Motor neuron (in vitro differentiated cells): ENCODE data around the gene CDX1. TPM values are rescaled to one million over a fixed set of nuclear protein-coding genes. Genes with fewer than 3 reads are reported as not detected.

Source experiments
- ATAC-seq, 8 experiments: fragments of 200-7000 bp; cut with Tn5 transposase; replicated peaks in 6 of 8; 2 replicates each; pipeline ENCODE4 v1.8.0; 2021; ENCODE audit warnings: mild to moderate bottlenecking in 8 of 8, moderate library complexity in 8 of 8
- H3K27ac ChIP-seq, 2 donors: fragments of 250-450 bp; sonication (Bioruptor Pico); 2 replicates each; pipeline ENCODE4 v1.9.0; 2021; ENCODE audit warnings: antibody characterized with exemption in 2 of 2, mild to moderate bottlenecking in 2 of 2, moderate library complexity in 1 of 2
- H3K4me1 ChIP-seq, 2 donors: fragments of 250-450 bp; sonication (Bioruptor Pico); replicated peaks in 1 of 2; 2 replicates each; pipeline ENCODE4 v1.6.1; 2021; ENCODE audit warnings: antibody characterized with exemption in 2 of 2, mild to moderate bottlenecking in 2 of 2, moderate library complexity in 1 of 2
- H3K4me3 ChIP-seq, 5 donors: fragments of 250-450 bp; sonication (Bioruptor Pico); 2 replicates each; pipeline ENCODE4 v1.9.0; 2021; ENCODE audit warnings: antibody characterized with exemption in 5 of 5, mild to moderate bottlenecking in 5 of 5, moderate library complexity in 4 of 5
- WGBS, 10 experiments: fragments of 450-650 bp; shearing (Covaris generic); methylation state at CpG; one replicate each; pipeline ENCODE4 v1.0.0; 2022; 5-methylcytosine and 5-hydroxymethylcytosine counted together
- in situ Hi-C, 9 experiments: fragments of 400-800 bp; cut with MboI; loops; one replicate each; pipeline ENCODE4 v1.15.0; 2021; ENCODE audit warnings: low sequenced_read_pairs in 9 of 9, low pct_unique_long_range_greater_than_20kb in 2 of 9; ENCODE audit not compliant: unreplicated experiment in 9 of 9
- total RNA-seq, 8 experiments: library from RNA; unstranded; fragments of 300-600 nt; gene quantifications; 2 replicates each; pipeline versions ENCODE4 v1.2.3 to v1.2.4, GENCODE V29; 2022

CDX1 gene
- total RNA-seq, 8 experiments from 2014 or later: 0.05 to 0.84 (median 0.36) TPM; not detected in 2

DNA sequence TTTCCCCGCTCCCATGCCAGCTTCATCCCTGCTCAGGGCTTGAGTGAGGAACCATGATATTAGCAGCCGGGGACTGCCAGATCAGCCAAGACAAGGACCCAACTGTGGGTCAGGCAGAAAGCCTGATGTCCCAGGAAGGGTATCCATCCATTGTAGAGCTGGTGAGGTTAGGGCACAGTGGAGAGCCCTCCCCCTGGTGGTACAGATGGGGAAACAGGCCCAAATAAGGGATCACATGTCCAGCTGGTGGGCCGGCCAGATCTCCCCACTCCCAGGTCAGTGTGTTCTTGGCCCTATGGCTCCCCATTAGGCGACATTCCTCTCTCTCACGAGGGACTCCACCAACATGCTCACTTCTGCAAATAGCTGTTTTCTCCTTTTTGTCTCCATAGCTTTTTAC lies 9.0 kb downstream of the CDX1 start:
- H3K4me3 ChIP-seq: no peak overlapping the region
- peak in 3 of 8 experiments; percentile 37 to 94 (median 47) for ATAC-seq
- H3K27ac ChIP-seq: no peak overlapping the region
- in situ Hi-C loops: no loop called here
- WGBS, 10 experiments: 17 to 100% (median 60%) methylated on average over 1 to 3 of the region's 5 CpGs; no CpG with 5 or more reads in 2 of the 10 experiments
- no peaks in the 10 kb centered on the region for H3K4me1 ChIP-seq

DNA sequence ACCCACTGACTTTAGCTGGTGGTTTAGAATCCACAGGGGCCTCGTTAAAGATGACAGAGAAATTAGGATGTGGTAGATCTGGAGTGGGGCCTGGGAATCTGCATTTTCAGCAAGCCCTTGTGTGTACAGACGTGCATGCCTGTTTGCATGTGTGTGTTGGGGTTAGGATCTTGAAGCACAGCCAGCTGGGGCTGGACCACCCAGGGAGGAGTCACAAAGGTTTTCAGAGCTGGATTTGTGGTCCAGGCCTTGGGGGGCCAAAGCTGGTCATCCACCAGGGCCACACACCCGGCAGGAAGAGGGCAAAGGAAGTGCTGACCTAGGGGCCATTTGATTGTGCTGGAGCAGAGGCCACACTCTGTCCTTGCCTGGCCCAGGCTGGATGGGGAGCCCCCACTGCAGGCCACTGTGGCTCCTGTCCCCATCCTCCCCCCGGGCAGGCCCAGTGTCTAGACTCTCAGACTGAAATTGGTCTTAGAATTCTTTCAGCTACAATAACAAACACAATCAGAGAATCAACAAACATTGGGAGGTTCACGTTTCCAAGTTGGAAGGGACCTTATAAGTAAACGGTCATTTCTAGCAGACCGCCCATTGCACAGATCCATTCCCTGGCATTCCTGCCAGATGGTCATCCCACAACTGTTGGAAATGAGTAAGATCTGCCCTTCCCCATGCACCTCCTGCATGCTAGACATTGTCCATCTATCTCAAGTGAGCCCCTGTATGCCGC lies 10.3 kb downstream of the CDX1 start:
- WGBS, 10 experiments: 7 to 100% (median 67%) methylated on average over 1 to 3 of the region's 8 CpGs; no CpG with 5 or more reads in 4 of the 10 experiments

DNA sequence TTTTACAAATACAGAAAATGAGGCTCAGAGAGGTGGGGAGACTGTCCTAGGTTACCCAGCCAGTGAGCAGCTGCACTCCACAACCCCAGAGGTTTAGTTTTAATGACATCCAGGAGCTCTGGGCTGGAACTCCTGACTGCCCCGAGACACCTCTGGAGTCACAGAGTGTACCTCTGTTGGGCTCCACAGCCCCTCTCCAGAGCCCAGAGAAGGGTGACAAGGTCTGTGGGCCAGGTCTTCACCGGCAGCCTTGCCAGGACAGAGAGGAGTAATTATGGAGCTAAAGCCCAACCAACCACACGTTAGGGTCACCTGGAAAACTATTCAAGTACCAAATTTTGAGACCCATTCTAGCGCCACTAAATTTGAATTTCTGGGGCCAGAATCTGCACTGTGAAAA lies 11.1 kb downstream of the CDX1 start:
- ATAC-seq: no peak
- WGBS, 10 experiments: 55 to 100% (median 92%) methylated on average over 1 to 2 of the region's 4 CpGs; no CpG with 5 or more reads in 5 of the 10 experiments
- in situ Hi-C loops: no loop called here
- no peaks in the 10 kb centered on the region for H3K4me1 ChIP-seq
- H3K27ac ChIP-seq: no peak overlapping the region
- no peak overlapping the region for H3K4me3 ChIP-seq

More for the DNA sequence above, 10.3 kb downstream of the CDX1 start:
- Histone ChIP-seq H3K27ac (no peak overlapping the region), H3K4me1 (no peaks in the 10 kb centered on the region), H3K4me3 (no peak overlapping the region)
- in situ Hi-C loops: no loop called here
- no peak for ATAC-seq

DNA sequence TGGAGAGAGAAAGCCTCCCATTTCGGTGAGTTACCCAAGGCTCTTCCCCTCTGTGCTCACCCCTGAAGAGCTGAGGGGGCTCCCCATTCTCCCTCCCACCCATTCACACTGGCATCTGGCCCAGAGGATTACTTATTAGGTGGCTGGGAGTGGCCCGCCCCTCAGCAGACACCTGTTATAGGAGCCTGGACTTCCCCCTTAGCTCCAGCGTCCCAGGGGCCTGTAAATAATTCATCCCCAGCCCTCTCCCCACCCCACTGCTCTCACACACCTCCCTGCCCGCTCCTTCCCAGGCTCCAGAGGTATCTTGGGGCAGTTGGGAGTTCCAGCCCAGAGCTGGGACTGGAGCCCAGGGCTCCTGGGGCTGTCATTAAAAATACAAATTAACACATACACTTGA lies 11.7 kb downstream of the CDX1 start:
- ATAC-seq: no peak
- no peak overlapping the region for H3K27ac ChIP-seq
- H3K4me3 ChIP-seq: no peak overlapping the region
- 0 to 40% methylated on average over 1 of the region's 4 CpGs; no CpG with 5 or more reads in 8 of the 10 experiments for WGBS, 10 experiments
- no peaks in the 10 kb centered on the region for H3K4me1 ChIP-seq
- in situ Hi-C loops: no loop called here

DNA sequence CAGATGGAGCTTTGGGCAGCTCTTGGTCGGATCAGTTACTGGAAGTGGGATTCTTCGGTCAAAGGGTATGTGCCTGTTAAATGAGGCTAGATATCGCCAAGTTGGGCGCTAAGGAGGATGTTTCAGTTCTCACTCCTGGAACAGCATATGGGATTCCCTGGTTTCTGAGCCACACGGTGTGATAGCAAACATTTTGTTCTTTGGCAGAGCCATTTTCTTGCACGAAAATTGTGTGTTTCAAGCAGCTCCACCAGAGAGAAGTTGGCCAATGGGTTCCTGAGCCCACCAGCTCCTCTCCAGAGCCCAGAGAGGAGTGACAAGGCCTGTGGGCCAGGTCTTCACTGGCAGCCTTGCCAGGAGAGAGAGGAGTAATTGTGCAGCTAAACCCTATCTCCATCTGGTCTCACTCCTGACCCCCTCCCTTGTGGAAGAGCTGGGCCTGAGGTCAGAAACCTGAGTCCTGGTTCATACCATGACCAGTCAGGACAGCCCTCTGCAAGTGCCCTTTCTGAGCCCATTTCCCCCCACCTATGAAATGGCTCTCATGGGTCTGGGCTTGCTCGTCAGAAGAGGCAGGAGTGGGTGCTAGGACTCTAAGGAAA lies 12.5 kb downstream of the CDX1 start:
- in situ Hi-C loops: no loop called here
- WGBS, 10 experiments: 70 to 100% (median 85%) methylated on average over 1 to 6 of the region's 7 CpGs; no CpG with 5 or more reads in 3 of the 10 experiments
- H3K4me3 ChIP-seq: no peak overlapping the region
- ATAC-seq: no peak
- H3K27ac ChIP-seq: no peak overlapping the region
- peaks cover 4% of the 10 kb centered on the region in 2 donors for H3K4me1 ChIP-seq

DNA sequence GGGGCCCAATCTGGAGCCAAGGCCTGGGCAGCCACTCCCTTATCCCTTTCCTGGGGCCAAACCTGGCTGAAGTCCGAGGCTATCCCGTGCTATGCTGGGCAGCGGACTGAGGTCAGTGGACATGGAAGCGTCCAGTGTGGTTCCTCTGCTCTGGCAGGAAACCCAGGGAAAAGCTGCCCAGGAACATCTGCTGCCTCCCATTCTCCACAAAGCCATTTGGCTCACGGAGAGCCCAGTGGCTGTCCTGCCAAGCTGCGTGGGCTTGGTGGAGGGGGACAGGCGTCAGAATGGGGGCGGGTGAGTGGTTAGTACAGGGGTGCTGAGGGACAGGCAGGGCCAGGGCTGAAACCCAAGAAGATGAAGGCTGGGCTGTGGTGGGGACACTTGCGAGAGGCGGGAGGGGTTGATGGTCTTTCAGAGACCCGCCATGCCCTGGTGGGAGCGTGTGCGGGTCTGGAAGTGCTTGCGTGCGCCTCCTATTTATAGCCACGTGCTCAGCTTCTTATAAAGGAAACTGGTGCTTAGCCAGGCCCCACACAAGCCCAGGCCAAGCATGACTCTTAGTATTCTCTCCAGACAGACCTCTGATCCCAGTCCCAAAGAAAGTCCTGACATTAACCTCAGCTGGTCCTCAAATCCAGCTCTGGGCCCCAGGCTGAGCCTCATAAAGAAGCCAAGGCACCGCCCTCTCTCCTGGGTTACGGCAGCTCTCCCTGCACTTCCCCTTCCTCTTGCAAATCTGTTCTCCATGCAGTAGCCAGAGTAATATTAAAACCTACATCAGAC lies 13.9 kb downstream of the CDX1 start:
- in situ Hi-C loops: no loop called here
- peak in 3 of 8 experiments; percentile 65 to 76 (median 70) for ATAC-seq
- no peak overlapping the region for H3K4me3 ChIP-seq
- H3K4me1 ChIP-seq: peaks cover 5 to 6% of the 10 kb centered on the region in 2 donors
- WGBS, 10 experiments: 34 to 100% (median 84%) methylated on average over 1 to 5 of the region's 18 CpGs; no CpG with 5 or more reads in 4 of the 10 experiments
- H3K27ac ChIP-seq: no peak overlapping the region

DNA sequence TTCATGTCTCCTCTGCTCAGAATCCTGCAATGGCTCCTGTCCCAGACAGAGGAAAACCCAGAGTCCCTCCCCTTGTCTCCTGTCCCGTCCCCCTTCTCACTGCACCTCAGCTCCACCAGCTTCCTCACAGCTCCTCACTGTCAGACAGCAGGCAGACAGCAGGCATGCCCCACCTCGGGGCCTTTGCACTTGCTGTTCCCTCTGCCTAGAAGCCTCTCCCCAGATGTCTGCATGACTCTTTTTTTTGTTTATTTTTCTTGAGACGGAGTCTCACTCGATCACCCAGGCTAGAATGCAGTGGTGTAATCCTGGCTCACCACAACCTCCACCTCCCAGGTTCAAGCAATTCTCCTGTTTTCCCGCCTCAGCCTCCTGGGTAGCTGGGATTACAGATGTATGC lies 14.4 kb downstream of the CDX1 start:
- in situ Hi-C loops: no loop called here
- no peak overlapping the region for H3K4me3 ChIP-seq
- 25 to 100% (median 77%) methylated on average over 1 to 3 of the region's 5 CpGs; no CpG with 5 or more reads in 6 of the 10 experiments for WGBS, 10 experiments

DNA sequence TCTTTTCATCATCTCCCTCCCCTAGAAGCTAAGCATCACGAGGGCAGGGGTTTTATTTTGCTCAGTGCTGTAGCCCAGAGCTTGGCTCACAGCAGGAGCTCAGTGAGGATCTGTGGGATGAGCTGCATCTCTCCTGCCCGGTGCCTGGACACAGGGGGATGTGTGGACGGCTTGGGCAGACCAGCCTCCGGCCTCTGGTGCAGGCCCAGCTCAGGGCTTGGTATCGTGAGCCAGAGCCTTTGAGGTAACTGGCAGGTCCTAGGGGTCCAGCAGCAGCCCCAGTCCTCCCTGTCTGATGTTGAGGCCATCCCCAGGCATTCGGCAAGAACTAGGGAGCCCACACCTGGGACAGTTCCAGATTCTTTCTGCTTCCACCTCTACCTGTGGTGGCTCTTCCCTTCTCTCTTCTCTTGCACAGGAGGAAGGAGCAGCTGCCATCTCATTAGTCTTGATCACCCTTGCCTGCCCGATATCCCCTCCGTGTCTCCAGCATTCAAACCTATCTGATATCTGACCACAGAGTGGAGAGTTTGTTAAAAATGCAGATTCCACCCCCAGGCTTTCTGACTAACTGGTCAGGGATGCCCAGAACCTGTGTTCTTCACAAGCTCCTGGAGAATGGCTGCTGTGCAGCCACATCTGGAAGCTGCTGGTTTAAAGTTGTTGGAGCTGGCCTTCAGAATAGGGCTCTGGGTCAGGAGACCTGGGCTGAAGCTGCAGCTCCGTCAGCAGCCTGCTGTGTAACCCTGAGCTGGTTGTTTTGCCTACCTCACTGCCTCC lies 15.4 kb downstream of the CDX1 start:
- peaks cover 5 to 6% of the 10 kb centered on the region in 2 donors for H3K4me1 ChIP-seq
- no peak for ATAC-seq
- in situ Hi-C loops: no loop called here
- H3K27ac ChIP-seq: no peak overlapping the region
- WGBS, 10 experiments: 48 to 100% (median 74%) methylated on average over 1 to 6 of the region's 9 CpGs
- no peak overlapping the region for H3K4me3 ChIP-seq

More for the DNA sequence above, 14.4 kb downstream of the CDX1 start:
- Histone ChIP-seq H3K27ac (no peak overlapping the region), H3K4me1 (peaks cover 5 to 6% of the 10 kb centered on the region in 2 donors)
- peak in 3 of 8 experiments; percentile 57 to 73 (median 69) for ATAC-seq

DNA sequence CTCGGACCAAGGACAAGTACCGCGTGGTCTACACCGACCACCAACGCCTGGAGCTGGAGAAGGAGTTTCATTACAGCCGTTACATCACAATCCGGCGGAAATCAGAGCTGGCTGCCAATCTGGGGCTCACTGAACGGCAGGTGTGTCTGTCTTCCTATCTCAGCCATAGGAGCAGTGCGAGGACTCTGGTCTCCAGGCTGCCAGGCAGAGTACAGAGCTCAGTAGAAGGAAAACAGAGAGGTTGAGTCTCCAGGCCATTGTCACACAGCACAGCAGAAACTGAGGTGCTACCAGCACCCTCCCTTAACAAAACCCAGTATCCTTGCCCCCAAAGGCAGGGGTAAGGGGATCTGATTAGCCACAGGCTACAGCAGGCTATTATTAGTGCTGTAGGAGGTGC lies 16.2 kb downstream of the CDX1 start:
- peaks cover 5 to 6% of the 10 kb centered on the region in 2 donors for H3K4me1 ChIP-seq
- H3K27ac ChIP-seq: no peak overlapping the region
- no peak for ATAC-seq
- 85 to 100% (median 98%) methylated on average over 1 to 8 of the region's 10 CpGs; no CpG with 5 or more reads in 2 of the 10 experiments for WGBS, 10 experiments
- in situ Hi-C loops: no loop called here
- H3K4me3 ChIP-seq: no peak overlapping the region

DNA sequence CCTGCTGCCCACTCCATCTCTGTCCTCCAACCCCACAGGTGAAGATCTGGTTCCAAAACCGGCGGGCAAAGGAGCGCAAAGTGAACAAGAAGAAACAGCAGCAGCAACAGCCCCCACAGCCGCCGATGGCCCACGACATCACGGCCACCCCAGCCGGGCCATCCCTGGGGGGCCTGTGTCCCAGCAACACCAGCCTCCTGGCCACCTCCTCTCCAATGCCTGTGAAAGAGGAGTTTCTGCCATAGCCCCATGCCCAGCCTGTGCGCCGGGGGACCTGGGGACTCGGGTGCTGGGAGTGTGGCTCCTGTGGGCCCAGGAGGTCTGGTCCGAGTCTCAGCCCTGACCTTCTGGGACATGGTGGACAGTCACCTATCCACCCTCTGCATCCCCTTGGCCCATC lies 16.9 kb downstream of the CDX1 start:
- in situ Hi-C loops: no loop called here
- Histone ChIP-seq H3K4me3 (no peak overlapping the region), H3K4me1 (peaks cover 5 to 6% of the 10 kb centered on the region in 2 donors), H3K27ac (no peak overlapping the region)
- ATAC-seq: no peak
- 66 to 93% (median 92%) methylated on average over 2 to 9 of the region's 12 CpGs; no CpG with 5 or more reads in 6 of the 10 experiments for WGBS, 10 experiments

DNA sequence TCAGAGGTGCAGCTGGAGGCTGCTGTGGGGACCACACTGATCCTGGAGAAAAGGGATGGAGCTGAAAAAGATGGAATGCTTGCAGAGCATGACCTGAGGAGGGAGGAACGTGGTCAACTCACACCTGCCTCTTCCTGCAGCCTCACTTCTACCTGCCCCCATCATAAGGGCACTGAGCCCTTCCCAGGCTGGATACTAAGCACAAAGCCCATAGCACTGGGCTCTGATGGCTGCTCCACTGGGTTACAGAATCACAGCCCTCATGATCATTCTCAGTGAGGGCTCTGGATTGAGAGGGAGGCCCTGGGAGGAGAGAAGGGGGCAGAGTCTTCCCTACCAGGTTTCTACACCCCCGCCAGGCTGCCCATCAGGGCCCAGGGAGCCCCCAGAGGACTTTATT lies 17.4 kb downstream of the CDX1 start:
- Histone ChIP-seq H3K27ac (no peak overlapping the region), H3K4me1 (peaks cover 5 to 6% of the 10 kb centered on the region in 2 donors), H3K4me3 (no peak overlapping the region)
- ATAC-seq: peak in 1 of 8 experiments; percentile 4
- in situ Hi-C loops: no loop called here
- 40 to 100% (median 72%) methylated on average over 1 of the region's 2 CpGs; no CpG with 5 or more reads in 6 of the 10 experiments for WGBS, 10 experiments
